HG02610 (cell line): Measurements from ENCODE around the gene EXOSC2.

Experiments used
- ATAC-seq: cut with Tn5 transposase; IDR thresholded peaks from one replicate; pipeline ENCODE4 v1.9.1; 2021; ENCODE audit warnings: mild to moderate bottlenecking, moderate library complexity; ENCODE audit not compliant: unreplicated experiment

EXOSC2 gene

DNA sequence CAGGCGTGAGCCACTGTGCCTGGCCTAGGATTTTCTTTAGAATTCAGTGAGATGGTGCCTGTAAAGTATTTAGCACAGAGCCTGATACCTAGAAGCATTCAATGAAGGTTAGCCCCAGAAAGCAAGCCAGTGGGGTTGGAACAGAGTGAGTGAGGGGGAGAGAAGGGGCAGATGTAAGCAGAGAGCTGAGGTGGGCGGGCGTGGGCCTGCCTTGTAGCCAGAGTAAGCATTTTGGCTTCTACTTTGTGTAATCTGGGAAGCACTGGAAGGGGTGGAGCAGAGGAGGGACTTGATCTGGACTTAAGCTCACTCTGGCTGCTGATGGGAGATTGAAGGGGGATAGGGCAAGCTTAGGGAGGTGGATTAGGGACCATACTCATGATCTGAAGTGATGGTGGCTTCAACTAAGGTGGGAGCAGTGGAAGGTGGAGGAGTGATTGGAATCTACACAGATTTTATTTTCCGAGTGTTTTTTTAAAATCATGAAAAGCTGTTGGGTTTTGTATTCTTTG, 2.6 kb downstream of the EXOSC2 start:
- ATAC-seq: no peak

- no peak for ATAC-seq
Observed at GRCh38 chr9:130696996-130697395, 3.4 kb downstream of the EXOSC2 start.

DNA sequence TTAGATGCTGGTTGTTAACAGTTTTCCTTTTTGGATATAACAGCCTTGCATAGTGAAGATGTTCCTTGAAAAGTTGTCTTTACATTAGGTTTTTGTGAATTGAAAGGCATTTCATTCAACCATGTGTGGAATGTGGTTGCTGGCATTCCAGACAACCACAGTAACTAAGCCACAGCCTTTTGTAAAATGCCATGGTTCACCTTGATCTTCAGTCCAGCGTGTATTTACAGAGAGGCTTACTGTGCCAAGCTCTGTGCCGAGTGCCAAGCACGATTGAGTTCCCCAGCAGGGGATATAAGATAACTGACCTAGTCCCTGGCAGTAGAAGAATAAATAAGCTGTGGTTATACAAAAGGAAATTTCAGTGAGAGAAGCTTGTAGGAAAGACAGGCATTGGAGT, 4.9 kb downstream of the EXOSC2 start:
- ATAC-seq: no peak

- no peak for ATAC-seq
Observed at GRCh38 chr9:130699047-130699446, 5.5 kb downstream of the EXOSC2 start.

GRCh38 chr9:130701059-130702022, 7.8 kb downstream of the EXOSC2 start:
- ATAC-seq: no peak

- ATAC-seq: no peak
Observed at GRCh38 chr9:130703501-130703900, 9.9 kb downstream of the EXOSC2 start.

DNA sequence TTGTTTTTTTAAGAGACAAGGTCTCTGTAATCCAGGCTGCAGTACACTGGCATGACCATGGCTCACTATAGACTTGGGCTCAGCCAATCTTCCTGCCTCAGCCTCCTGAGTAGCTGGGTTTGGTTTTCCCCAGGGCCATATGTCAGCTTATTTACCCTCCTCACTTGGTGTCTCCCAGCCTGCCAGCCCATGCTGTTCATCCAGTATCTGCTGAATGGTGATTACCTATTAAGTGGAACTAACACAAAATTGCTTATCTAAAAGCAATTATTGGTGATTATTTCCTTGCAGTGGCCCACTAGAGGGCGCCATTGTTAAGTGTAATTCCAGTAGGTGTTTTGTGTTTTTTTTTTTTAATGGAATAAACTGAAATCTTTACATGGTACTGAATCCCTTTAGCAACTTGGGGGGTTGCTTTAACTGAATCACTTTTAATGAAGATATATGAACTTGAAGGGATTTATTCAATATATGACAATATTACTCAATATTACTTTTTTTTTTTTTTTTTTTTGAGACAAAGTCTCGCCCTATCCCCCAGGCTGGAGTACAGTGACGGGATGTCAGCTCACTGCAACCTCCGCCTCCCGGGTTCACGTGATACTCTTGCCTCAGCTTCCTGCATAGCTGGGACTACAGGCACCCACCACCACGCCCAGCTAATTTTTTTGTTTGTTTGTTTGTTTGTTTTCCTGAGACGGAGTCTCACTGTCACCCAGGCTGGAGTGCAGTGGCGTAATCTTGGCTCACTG, 13.8 kb downstream of the EXOSC2 start:
- ATAC-seq: no peak

- no peak for ATAC-seq
Observed at GRCh38 chr9:130710822-130711352, 17.3 kb downstream of the EXOSC2 start.

GRCh38 chr9:130711469-130711868, 17.9 kb downstream of the EXOSC2 start:
- ATAC-seq: no peak

DNA sequence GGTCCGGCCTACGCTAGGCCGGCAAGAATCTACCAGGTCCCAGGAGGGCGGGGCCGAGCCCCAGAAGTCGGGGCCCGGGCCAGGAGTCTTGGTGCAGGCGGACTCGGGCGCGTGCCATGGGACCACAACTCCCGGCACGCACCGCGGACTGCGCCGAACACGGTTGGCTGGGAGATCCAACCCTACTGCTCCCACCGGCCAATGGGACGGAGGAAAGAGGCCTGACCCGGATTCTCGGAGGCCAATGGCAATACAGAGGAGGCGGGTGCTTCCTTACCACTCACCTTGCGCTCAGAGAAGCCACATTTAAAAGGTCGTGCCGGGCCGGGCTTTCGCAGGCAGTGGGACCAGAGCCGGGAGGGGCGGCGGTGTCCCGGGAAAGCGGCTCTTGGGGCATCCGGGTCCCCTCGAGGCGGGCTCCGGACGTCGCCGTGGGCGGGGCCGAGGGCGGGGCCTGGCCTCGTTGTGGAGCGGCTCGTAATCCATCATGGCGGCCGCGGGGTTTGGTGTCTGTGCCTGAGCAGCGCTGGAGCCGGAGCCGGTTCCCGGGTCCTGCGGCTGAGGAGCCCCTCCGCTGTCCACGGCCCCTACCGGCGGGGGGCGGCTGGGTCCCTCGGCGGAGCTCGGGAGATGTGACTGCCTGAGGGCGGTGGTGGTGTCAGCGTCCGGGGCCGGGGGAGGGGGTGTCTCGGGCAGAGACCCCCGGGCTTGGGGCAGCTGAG, 19.1 kb downstream of the EXOSC2 start:
- ATAC-seq: peak; percentile 97

GRCh38 chr9:130713286-130713960, 19.8 kb downstream of the EXOSC2 start:
- ATAC-seq: no peak

GRCh38 chr9:130714586-130715110, 21.1 kb downstream of the EXOSC2 start:
- ATAC-seq: no peak

- no peak for ATAC-seq
Observed at GRCh38 chr9:130715270-130715669, 21.7 kb downstream of the EXOSC2 start.

DNA sequence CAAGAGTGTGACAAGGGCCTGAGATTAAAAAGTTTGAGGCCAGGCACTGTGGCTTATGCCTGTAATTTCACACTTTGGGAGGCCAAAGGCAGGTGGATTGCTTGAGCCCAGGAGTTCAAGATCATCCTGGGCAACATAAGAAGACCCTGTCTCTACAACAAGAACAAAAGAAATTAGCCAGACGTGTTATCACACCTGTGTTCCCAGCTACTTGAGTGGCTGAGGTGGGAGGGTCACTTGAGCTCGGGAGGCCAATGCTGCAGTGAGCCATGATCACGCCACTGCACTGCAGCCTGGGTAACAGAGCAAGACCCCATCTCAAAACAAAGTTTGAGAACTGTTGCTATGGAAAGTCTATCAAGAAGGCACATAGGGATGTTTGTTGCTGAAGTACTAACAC, 25.0 kb downstream of the EXOSC2 start:
- ATAC-seq: no peak

DNA sequence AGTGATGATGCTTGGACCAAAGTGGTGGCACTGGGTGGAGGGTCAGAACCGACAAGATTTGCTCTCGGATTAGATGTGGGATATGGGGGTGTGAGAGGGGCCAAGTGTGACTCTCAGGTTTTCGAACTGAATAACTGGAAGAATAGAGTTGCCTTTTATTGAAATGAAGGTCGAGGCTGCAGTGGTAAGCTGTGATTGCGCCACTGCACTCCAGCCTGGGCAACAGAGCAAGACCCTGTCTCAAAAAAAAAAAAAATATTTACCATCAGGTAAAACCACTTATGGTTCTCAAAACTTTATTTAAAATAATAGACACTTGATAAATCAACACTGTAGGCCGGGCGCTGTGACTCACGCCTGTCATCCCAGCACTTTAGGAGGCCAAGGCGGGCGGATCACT, 27.2 kb downstream of the EXOSC2 start:
- ATAC-seq: no peak

DNA sequence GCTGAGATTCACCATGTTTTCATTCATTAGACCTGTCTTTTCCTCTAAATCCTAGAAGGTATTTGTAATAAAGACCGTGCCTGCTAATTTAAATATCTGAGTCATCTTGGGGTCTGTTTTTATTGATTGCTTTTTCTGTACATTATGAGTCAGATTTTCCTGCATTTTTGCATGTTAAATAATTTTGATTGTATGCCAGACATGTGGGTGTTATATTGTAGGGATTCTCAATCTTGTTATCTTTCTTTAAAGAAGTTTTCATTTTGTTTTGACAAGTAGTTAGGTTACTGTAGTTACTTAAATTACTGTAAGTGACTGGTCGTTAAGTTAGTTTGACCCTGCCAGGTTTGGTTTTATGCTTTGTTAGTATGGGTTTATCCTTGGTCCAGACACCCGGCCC, 35.1 kb downstream of the EXOSC2 start:
- ATAC-seq: no peak

- ATAC-seq: no peak
Observed at GRCh38 chr9:130729145-130729544, 35.6 kb downstream of the EXOSC2 start.

GRCh38 chr9:130731355-130731754, 37.8 kb downstream of the EXOSC2 start:
- no peak for ATAC-seq

GRCh38 chr9:130732136-130732535, 38.6 kb downstream of the EXOSC2 start:
- ATAC-seq: no peak

DNA sequence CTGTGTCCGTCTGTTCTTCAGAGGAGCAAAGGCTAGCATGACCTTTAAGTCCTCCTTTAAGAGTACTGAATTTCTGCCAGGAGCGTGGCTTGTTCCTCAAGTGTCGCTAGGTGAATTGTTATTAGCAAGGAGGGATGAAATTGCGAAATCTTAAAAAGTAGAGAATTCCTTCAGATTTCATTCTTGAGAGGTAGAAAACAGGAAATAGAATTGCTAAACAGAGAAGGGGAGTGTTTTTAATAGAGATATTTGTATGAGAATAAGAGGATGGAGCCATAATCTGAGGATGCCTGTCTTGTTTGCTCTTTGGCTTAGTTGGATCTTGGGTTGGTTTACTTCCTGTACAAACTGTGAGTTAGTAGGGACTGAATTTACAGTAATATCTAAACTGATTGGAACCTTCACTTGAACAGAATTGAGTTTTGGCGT, 39.2 kb downstream of the EXOSC2 start:
- ATAC-seq: no peak
